Measurements from ENCODE around the gene CPNE5.
A peak's percentile ranks its signal among the peaks of the same experiment; 100 is the strongest.
"Not testable (repeated sequence)": the region's sequence is repeated elsewhere in the genome, so short reads cannot be mapped to it uniquely, and the experiment has no call there.

CPNE5 gene

GRCh38 chr6:36722879-36723278 lies 116.4 kb downstream of the CPNE5 start:
- ATAC-seq = no peak

- ATAC-seq = no peak
These were observed 116.9 kb downstream of the CPNE5 start for GRCh38 chr6:36722365-36722764.

DNA sequence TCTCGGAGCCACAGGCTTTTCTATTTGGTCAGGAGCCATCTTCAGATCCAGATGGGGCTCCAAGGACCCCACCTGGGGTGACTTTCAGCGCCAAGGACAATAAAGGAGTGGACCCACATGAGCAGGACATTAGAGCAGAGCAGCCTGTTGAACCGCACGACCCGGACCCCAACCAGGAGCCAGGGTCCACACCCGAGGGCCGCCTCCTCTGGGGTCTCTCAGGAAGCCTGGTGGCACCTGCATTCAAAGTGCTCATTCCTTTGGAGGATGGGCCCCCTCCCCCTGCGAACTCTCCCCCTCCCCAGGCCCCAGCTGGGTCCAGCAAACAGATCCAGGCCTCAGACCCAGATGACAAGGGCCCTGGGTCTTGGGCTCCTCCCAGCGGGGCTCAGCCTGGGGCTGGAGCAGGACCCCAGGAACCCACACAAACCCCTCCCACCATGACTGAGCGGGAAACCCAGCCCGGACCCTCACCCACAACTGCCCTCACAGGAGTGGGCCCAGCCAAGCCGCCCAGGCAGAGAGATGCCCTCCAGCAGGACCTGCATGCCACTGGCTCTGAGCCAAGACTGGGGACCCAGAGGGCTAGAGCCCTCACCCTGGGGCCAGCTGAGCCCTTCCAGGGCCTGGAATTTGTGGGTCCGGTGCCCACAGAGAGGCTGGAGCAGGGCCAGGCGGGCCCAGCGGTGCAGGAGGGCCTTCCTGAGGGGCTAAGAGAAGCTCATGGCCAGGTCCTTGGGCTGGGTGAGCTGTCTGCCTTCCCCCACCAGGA lies 117.7 kb downstream of the CPNE5 start:
- no peak for ATAC-seq

GRCh38 chr6:36720251-36721141 lies 118.7 kb downstream of the CPNE5 start:
- ATAC-seq = no peak

DNA sequence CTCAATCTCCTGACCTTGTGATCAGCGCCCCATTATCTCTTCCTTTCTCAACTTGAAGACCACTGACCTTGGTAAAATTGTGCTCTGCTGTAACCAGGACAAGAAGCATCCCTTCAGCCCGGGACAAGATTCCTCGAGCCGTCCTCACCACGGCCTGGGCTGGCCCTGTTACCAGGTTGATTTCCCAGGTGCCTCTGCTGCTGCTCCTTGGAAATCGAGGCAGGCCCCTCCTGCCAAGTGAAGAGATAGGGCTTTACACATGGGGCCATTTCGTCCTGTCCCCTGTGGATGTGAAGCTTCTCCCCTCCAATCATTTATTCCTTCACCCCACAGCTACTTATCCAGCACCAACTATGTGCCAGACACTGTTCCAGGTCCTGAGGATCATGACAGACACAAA lies 120.1 kb downstream of the CPNE5 start:
- ATAC-seq = no peak

DNA sequence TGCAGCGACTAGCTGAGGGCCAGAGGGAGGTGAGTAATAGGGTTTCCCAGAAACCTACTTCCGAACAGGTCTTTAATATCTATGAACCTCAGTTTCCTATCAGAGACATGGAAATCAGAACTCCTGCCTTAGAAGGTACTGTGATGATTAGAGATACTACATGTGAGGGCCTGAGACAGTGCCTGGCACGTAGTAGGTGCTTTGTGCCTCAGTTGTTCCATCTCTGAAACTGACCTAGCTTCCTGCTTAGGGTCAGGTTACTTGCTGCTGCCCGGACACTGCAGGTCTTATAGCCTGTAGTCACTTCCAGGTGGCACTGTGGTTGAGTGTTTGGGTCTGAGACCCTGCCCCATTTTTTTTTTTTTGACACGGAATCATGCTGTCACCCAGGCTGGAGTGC lies 120.7 kb downstream of the CPNE5 start:
- ATAC-seq = no peak

- ATAC-seq = no peak
These were observed 121.2 kb downstream of the CPNE5 start for GRCh38 chr6:36717871-36718540.

DNA sequence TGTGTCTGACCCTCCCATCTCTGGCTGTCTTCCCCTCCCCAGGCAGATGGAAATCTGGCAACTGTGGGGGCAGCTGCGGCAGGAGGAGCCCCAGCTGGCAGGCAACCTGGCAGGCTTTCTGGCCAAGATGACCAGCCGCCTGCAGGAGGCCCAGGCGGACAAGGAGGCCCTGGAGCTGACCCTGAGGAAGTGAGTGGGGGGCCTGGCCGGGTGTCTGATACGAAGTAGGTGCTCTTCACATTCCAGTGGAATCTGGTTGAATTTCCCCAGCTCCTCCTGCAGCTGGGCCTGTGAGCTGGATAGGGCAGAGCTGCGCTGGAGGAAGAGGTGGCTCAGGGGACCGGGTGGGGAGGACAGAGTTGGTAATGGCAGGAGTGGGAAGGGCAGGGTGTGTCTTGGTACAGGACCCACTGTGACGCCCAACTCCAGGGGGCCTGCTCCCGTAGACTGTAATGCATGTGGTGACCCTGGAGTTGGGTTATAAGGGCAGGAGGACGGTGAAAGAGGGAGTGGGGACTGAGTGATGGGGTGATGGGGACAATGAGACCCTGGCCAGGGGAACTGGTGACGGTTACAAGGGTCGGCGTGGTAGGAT lies 121.9 kb downstream of the CPNE5 start:
- ATAC-seq = no peak

- no peak for ATAC-seq
These were observed 122.7 kb downstream of the CPNE5 start for GRCh38 chr6:36716476-36717093.

DNA sequence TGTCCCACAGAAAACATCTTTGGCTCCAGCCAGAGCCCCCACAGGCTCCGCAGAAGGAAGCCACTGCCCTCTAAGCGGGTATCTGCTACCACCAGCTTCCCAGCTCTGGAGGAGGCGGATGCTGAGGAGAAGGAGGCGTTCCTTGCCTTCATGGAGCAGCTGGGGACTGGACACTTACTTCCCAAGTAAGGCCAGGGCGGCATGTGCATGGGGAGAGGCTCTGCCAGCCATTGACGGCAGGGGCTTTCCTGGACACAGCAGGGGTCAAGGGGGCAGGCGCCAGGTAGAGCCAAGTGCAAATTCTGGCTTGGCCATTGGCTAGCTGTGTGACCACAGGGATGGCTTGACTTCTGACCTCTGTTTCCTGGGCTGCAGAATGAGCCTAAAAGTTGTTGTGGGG lies 123.8 kb downstream of the CPNE5 start:
- no peak for ATAC-seq

DNA sequence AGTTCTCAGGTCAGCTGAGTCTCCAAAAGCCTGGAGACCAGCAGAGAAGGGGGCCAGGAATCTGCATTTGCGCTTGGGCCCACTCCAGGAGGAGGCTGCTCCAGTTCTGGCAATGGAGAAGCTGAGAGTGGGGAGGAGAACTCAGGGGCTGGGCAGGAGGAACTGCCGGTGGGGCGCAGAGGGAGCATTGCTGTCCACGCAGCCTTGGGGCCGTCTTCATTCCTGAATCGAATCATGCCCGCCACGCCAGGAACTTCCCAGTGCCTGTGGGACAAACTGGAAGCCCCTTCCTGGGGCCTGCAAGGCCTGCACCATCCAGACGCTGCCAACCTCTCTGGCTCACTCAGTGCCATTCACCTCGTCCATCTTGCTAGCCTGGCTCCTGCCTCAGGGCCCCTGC lies 124.7 kb downstream of the CPNE5 start:
- ATAC-seq = no peak

DNA sequence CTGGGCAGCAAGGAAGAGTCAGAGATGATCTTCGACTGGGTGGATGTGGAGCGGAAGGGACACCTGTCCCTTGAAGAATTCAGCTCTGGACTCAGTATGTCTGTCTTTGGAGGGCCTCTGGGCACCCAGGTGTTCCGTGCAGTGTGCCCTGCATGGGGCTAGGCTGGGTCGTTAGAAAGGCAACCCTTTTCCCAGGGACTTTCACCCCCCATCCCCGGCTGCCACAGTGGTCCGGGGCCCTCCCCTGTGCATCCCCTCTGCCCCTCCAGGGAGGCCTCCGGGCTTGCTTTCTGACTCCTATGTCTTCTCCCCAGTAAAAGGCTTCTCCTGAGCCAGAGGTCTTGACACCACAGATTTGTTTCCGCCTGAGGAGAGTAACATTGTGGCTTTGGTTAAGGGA lies 125.4 kb downstream of the CPNE5 start:
- no peak for ATAC-seq

DNA sequence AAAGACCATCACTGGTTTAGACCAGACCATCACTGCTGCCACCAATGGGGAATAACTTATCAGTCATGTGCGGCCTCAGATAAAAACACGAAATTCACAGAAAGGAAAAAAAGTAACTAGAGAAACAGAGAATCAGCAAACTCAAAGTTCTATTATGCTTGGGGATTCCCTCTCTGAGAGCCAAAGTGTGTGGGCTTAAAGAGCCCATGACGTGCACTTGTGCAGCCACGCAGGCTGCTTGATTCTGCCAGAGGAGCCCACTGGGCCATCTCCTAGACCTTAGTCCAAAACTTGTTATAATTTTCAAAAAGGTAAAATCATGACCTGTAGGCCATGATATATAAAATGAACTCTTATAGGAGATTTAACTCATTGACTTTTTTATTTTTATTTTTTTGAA lies 126.4 kb downstream of the CPNE5 start:
- no peak for ATAC-seq

DNA sequence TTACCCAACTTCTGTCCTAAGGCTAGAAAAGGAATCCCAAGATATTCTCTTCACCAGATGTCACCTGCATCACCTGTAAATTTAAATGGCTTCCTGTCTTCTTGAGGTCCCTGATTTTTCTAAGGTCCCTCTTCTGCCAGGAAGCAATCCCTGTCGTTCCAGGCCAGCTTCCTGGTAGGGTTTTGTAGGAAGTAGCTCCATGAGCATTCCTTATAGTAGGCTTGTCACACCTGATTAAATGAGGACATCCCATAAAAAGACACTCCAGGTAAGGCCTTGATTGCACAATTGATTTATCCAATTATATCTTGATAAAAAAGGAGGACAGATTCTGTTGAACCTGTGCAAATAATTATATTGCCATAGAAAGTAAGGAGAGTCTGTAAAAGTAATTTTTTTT lies 132.9 kb downstream of the CPNE5 start:
- no peak for ATAC-seq

DNA sequence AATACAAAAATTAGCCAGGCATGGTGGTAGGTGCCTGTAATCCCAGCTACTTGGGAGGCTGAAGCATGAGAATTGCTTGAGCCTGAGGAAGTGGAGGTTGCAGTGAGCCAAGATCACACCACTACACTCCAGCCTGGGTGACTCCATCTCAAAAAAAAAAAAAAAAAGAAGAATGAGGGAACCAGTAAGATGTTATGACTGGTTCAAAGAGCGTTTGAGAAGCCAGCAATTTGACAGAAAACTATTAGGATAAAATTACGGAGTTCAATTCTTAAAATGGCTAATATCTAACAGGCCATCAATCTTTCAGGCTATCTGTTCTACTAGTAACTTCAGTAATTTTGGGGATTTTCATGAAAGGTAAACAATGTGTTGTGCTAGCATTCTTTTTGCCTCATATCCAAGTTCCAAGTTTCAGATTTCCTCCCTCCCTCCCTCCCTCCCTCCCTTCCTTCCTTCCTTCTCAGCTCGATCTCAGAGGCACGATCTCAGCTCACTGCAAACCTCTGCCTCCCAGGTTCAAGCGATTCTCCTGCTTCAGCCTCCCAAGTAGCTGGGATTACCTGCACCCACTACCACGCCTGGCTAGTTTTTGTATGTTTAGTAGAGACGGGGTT lies 134.2 kb downstream of the CPNE5 start:
- ATAC-seq = not testable (repeated sequence)

DNA sequence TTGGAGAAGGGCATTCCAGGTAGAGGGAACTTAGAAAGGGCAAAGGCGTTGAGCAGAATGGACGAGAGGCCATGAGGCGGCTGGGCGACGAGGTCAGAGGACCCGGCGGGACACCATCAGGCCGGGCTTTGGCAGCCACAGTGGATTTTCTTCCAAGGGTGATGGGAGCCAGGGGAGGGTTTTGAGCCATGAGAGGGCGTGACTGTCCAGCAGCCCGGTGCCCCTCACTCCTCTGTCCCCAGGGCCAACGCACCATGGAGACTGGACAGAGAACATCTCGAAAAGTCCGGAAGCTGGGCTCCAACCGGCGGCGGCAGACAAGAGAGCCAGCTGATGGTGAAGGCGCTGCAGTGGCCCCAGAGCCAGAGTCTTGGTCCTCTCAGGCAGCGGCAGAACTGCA lies 135.3 kb downstream of the CPNE5 start:
- no peak for ATAC-seq

- ATAC-seq = no peak
These were observed 136.1 kb downstream of the CPNE5 start for GRCh38 chr6:36703081-36703606.

DNA sequence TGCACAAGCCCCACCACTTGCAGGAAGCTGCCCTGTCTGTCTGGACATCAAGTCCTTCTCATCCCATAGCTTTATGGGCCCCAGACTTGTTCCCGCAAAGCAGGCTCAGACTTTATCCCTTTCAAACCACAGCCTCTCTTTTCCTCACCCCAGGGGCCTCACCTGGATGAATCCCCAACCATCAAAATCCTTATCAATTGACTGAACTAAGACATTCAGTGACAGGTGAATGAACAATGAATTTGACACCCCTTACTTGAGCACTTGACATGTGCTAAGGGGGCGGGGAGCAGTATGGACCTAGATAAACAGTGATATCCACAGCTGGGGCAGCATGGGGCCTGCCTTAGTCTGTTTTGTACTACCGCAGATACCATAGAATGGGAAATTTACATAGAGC lies 136.6 kb downstream of the CPNE5 start:
- ATAC-seq = no peak

- ATAC-seq = peak; percentile 28 to 55
These were observed 137.7 kb downstream of the CPNE5 start for GRCh38 chr6:36701401-36701991.

DNA sequence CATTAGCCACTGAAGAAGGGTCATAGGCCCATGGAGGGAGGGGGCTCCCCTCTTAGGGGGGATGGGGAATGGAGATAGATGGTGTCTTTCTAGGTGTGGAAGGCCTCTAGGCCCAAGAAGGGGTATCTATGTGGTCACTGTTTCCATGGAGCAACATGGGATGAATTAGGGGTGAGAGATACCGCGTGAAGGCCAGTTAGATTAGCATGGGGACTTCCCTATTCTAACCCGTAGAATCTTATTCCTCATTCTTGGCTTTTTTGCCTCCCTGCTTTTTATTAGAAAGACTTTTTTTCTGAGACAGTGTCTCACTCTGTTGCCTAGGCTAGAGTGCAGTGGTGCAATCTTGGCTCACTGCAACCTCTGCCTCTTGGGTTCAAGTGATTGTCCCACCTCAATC lies 138.4 kb downstream of the CPNE5 start:
- ATAC-seq = no peak

- ATAC-seq = no peak
These were observed 139.0 kb downstream of the CPNE5 start for GRCh38 chr6:36700071-36700812.
